ENCODE results near the gene LYRM4.
A peak's percentile ranks its signal among the peaks of the same experiment; 100 is the strongest.

LYRM4 gene

GRCh38 chr6:5260661-5261544 is at the start of gene LYRM4, which contains the start of gene FARS2:
Gene LYRM4, minus strand, starts transcription at chr6:5260950. Its CDS starts 217 bp downstream, at chr6:5260733.
Gene FARS2, plus strand, starts transcription at chr6:5261513.
- peak; percentile 86 for DNase-seq (ENCODE audit: low spot score)
- H3K4me3 ChIP-seq (ENCODE audit: severe bottlenecking), result peak within 1 kb of the TSS; percentile 99
- no peak for TF ChIP-seq CTCF (IDR thresholded peaks at IDR 0.05; ENCODE audit: poor library complexity, severe bottlenecking)
- H3K4me1 ChIP-seq (ENCODE audit: insufficient read depth, poor library complexity, severe bottlenecking), result no peaks in the 10 kb centered on the region
- ATAC-seq (ENCODE audit: low read depth), result peak; percentile 80
- peaks cover 17% of the 10 kb centered on the region for H3K36me3 ChIP-seq (ENCODE audit: low read depth)
- H3K27ac ChIP-seq (ENCODE audit: poor library complexity, severe bottlenecking), result peak within 1 kb of the TSS; percentile 85
- no peaks in the 10 kb centered on the region for H3K27me3 ChIP-seq (ENCODE audit: insufficient read depth, poor library complexity, severe bottlenecking)
- H3K9me3 ChIP-seq (ENCODE audit: severe bottlenecking), result no peaks in the 10 kb centered on the region

- no peak overlapping the region for H3K4me3 ChIP-seq (ENCODE audit: severe bottlenecking)
- DNase-seq (ENCODE audit: low spot score), result no peak
Observed at GRCh38 chr6:5308066-5308465, 47.3 kb upstream of the LYRM4 start.

GRCh38 chr6:5307058-5307457 is 46.3 kb upstream of the LYRM4 start:
- H3K36me3 ChIP-seq (ENCODE audit: low read depth), result no peaks in the 10 kb centered on the region
- no peak for ATAC-seq (ENCODE audit: low read depth)
- TF ChIP-seq CTCF (IDR thresholded peaks at IDR 0.05; ENCODE audit: poor library complexity, severe bottlenecking), result no peak

More at GRCh38 chr6:5308066-5308465, 47.3 kb upstream of the LYRM4 start:
- ATAC-seq (ENCODE audit: low read depth), result no peak; the same call in 2 of the 3 replicates
- H3K9me3 ChIP-seq (ENCODE audit: severe bottlenecking), result no peaks in the 10 kb centered on the region
- no peaks in the 10 kb centered on the region for H3K36me3 ChIP-seq (ENCODE audit: low read depth)
- H3K4me1 ChIP-seq (ENCODE audit: insufficient read depth, poor library complexity, severe bottlenecking), result no peaks in the 10 kb centered on the region
- H3K27me3 ChIP-seq (ENCODE audit: insufficient read depth, poor library complexity, severe bottlenecking), result no peaks in the 10 kb centered on the region
- no peak for TF ChIP-seq CTCF (IDR thresholded peaks at IDR 0.05; ENCODE audit: poor library complexity, severe bottlenecking)
- no peak overlapping the region for H3K27ac ChIP-seq (ENCODE audit: poor library complexity, severe bottlenecking)

GRCh38 chr6:5305968-5306626 is 45.3 kb upstream of the LYRM4 start:
- H3K27me3 ChIP-seq (ENCODE audit: insufficient read depth, poor library complexity, severe bottlenecking), result no peaks in the 10 kb centered on the region
- H3K27ac ChIP-seq (ENCODE audit: poor library complexity, severe bottlenecking), result no peak overlapping the region
- no peaks in the 10 kb centered on the region for H3K4me1 ChIP-seq (ENCODE audit: insufficient read depth, poor library complexity, severe bottlenecking)
- no peaks in the 10 kb centered on the region for H3K36me3 ChIP-seq (ENCODE audit: low read depth)
- H3K9me3 ChIP-seq (ENCODE audit: severe bottlenecking), result no peaks in the 10 kb centered on the region
- DNase-seq (ENCODE audit: low spot score) (no peak), ATAC-seq (ENCODE audit: low read depth) (no peak)
- H3K4me3 ChIP-seq (ENCODE audit: severe bottlenecking), result no peak overlapping the region
- TF ChIP-seq CTCF (IDR thresholded peaks at IDR 0.05; ENCODE audit: poor library complexity, severe bottlenecking), result no peak

More at GRCh38 chr6:5307058-5307457, 46.3 kb upstream of the LYRM4 start:
- H3K27ac ChIP-seq (ENCODE audit: poor library complexity, severe bottlenecking), result no peak overlapping the region
- no peaks in the 10 kb centered on the region for H3K27me3 ChIP-seq (ENCODE audit: insufficient read depth, poor library complexity, severe bottlenecking)
- H3K9me3 ChIP-seq (ENCODE audit: severe bottlenecking), result no peaks in the 10 kb centered on the region
- H3K4me3 ChIP-seq (ENCODE audit: severe bottlenecking), result no peak overlapping the region
- H3K4me1 ChIP-seq (ENCODE audit: insufficient read depth, poor library complexity, severe bottlenecking), result no peaks in the 10 kb centered on the region
- DNase-seq (ENCODE audit: low spot score), result no peak

Data from RWPE2 (cell line).